Measurements from ENCODE around the gene NOP16.

DNA sequence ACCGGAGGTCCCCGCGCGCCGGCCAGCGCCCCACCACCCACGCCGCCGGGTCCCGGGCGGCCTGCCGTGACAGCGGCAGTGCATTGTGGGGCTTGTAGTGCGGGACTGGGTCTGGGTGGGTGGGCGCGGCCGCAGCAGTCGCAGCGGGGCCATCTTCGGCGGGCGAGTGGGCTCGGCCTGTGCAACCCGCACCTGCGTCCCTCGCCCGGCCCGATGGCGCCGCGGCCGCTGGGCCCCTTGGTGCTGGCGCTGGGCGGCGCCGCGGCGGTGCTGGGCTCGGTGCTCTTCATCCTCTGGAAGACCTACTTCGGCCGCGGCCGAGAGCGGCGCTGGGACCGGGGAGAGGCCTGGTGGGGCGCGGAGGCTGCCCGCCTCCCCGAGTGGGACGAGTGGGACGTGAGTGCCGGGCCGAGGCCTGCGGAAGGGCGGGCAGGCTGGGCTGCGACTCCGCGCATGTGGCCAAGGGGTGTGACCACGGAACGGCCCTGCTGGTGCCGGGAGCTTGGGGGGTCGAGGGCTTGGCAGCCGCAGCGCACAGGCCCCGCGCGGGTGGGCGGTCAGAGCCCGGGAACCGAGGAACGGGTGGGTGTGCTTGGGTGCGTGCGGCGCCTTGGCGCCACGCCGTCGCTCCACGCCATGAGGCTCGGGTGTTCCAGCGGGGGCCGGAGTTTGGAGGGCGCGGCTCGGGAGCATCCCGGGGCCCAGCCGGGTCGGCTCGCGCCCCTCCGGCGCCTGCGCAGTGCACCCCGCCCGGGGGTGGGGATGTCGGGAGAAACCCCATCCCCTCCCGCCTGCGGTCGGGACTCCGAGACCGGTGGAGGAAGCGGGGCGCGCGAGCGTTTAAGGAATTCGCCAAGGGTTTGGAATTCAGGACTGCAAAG is 22.8 kb downstream of the NOP16 start, which contains the start of gene ARL10:
- TF ChIP-seq POLR2A (IDR thresholded peaks at IDR 0.05; ENCODE audit: low read length) (no peak), GATA1 (IDR thresholded peaks at IDR 0.05; ENCODE audit: low read depth, low read length) (no peak)
